K562 (cell line): Measurements from ENCODE around the gene RGS19. TPM values are rescaled to one million over a fixed set of nuclear protein-coding genes. Genes with fewer than 3 reads are reported as not detected.

Source experiments
- FOXJ2 ChIP-seq: fragments of 200-800 bp; sonication (Bioruptor generic); IDR thresholded peaks from 2 replicates; pipeline ENCODE4 v1.6.1; 2016; ENCODE audit warnings: missing genetic modification characterization, missing compliant biosample characterization
- HMGN3 ChIP-seq: IDR thresholded peaks from 2 replicates; pipeline ENCODE4 v1.6.1; 2011; ENCODE audit warnings: borderline replicate concordance, low read depth, mild to moderate bottlenecking, mixed read lengths, low read length; ENCODE audit not compliant: insufficient read length; ENCODE audit errors: extremely low read depth
- MAZ ChIP-seq, 2 experiments: fragments of 450-650 bp in 1 of 2; sonication (generic) in 1 of 2; formaldehyde crosslinking; IDR thresholded peaks in 1 of 2; conservative IDR thresholded peaks in 1 of 2; 2 replicates each; pipeline versions ENCODE4 v1.4.0 to v1.5.0; 2020; ENCODE audit warnings: mild to moderate bottlenecking in 1 of 2, missing genetic modification reagents in 1 of 2
- TBP ChIP-seq: optimal IDR thresholded peaks from 2 replicates; pipeline ENCODE3; 2011; ENCODE audit warnings: low read depth, low read length, improper control_type of control experiment
- YY1 ChIP-seq, 3 experiments: IDR thresholded peaks; 2 replicates each; pipeline ENCODE4 v1.6.1; 2011; ENCODE audit warnings: low read length in 2 of 3, mild to moderate bottlenecking in 2 of 3, moderate library complexity in 2 of 3, borderline replicate concordance in 1 of 3, control low read depth in 1 of 3, low read depth in 1 of 3; ENCODE audit not compliant: insufficient read depth in 3 of 3, insufficient replicate concordance in 2 of 3, control insufficient read depth in 1 of 3, insufficient read length in 1 of 3; ENCODE audit errors: extremely low read depth in 1 of 3
- polyA plus RNA-seq, 8 experiments: library from polyadenylated mRNA; depleted of rRNA in 4 of 8; stranded (reverse) in 5 of 8; unstranded in 3 of 8; fragments of >200 nt; fragmentation: Nextera tagmentation in 2 of 8; fragmentation: Illumina TruSeq in 1 of 8; extraction: Ambion mirVana in 2 of 8; extraction: Trizol in 1 of 8; gene quantifications; 2 replicates each; pipeline versions ENCODE4 v1.2.1 to v1.2.3, GENCODE V29; 2011 to 2014; ENCODE audit warnings: inconsistent platforms in 1 of 8, missing spikeins in 1 of 8
- total RNA-seq, 7 experiments: library from RNA; depleted of rRNA in 6 of 7; stranded (reverse); fragments of >200 nt in 6 of 7; fragmentation: Illumina TruSeq in 2 of 7; extraction: Trizol in 2 of 7; gene quantifications; 2 replicates each; pipeline versions ENCODE4 v1.2.1 to v1.2.3, GENCODE V29; 2011 to 2021; ENCODE audit warnings: low replicate concordance in 1 of 7
- TF ChIP-seq, protein P1 (sequence below): fragments of 200-800 bp; sonication (Bioruptor generic); IDR thresholded peaks from 2 replicates; pipeline ENCODE4 v1.6.1; 2017; ENCODE audit warnings: missing genetic modification characterization, missing compliant biosample characterization
- TF ChIP-seq, protein P2 (sequence below), 3 experiments: IDR thresholded peaks in 2 of 3; conservative IDR thresholded peaks in 1 of 3; 2 replicates each; pipeline ENCODE4 v1.5.1; 2011 to 2012; ENCODE audit warnings: low read length in 3 of 3, mild to moderate bottlenecking in 3 of 3, control low read depth in 2 of 3, improper control_type of control experiment in 1 of 3, inconsistent platforms in 1 of 3, low read depth in 1 of 3, mixed read lengths in 1 of 3, moderate library complexity in 1 of 3; ENCODE audit not compliant: insufficient read depth in 2 of 3
- TF ChIP-seq, protein P3 (sequence below), 2 experiments: IDR thresholded peaks; 2 replicates each; pipeline ENCODE4 v1.6.1; 2011; ENCODE audit warnings: borderline replicate concordance in 1 of 2, control low read depth in 1 of 2, low read depth in 1 of 2, low read length in 1 of 2, mild to moderate bottlenecking in 1 of 2, mixed read lengths in 1 of 2, moderate library complexity in 1 of 2; ENCODE audit not compliant: insufficient read depth in 1 of 2, insufficient read length in 1 of 2, poor library complexity in 1 of 2, severe bottlenecking in 1 of 2; ENCODE audit errors: extremely low read depth in 1 of 2
- TF ChIP-seq, protein P4 (sequence below), 2 experiments: fragments of 450-650 bp; formaldehyde crosslinking in 1 of 2; IDR thresholded peaks; 2 replicates each; pipeline versions ENCODE4 v1.4.0 to v1.6.1; 2014 to 2020; ENCODE audit warnings: mild to moderate bottlenecking in 2 of 2, borderline replicate concordance in 1 of 2, low read depth in 1 of 2

RGS19 gene
- total and polyA plus RNA-seq, 9 of the 15 experiments (the other 6 are each of a cell fraction or from before 2014, with no cell fraction given), result 0.41 to 23.7 (median 14.6) TPM

DNA sequence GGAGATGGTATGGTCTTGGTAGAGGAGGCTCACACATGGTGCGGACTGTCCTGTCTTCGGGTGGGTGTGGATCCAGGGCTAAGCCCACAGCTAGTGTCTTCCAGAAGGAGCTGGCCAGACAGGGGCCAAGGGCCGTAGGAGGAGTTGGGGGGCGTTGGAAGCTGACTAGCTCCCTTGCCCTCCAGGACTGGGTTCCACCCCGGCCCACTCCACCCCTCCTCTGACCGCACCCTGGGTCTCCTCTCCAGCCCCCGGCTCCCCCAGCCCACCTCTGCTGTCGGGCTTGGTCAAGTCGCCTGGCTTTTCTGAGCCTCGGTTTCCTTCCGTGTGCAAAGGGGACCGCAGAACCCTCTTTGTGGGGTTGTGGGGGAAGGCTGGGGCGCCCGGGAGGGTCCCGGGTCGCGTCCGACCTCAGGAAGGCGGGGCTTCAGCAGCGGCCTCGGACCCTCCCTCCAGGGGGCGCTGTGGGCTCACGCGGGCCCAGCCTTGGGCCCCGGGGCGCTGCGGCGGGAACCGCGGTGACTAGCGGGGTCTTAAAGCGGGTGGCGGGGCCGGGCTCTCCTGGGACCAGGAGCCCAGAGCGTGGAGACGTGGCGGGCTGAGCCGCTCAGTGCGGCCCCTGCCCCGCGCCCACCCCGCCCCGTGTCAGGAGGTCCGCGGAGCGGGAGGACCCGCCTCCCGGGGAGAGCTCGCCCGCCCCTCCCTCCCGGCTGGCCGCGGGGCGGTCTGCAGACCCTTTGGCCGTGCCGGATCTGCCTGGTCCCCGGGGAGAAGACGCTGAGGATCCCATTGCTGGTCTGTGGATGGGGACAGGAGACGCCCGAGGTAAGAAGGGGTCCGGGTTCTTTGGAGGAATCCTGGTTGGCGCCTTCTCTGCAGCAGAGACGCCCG lies 22.7 kb upstream of the RGS19 start (continued):
- peak in 2 of 3 experiments; percentile 11 to 25 for TF ChIP-seq YY1 (IDR thresholded peaks at IDR 0.05; ENCODE audit: borderline replicate concordance in 1 of 3, control insufficient read depth in 1 of 3, extremely low read depth in 1 of 3, insufficient read depth in 3 of 3, insufficient read length in 1 of 3, insufficient replicate concordance in 2 of 3, low read depth in 1 of 3, low read length in 2 of 3)
- peak; percentile 50 to 66; a peak in 2 of 4 replicates for TF ChIP-seq MAZ (CRISPR knock-in tag; conservative IDR thresholded peaks at IDR 0.05 in 1 of 2, IDR thresholded peaks at IDR 0.05 in 1 of 2)
- TF ChIP-seq TBP, result peak; percentile 21
- TF ChIP-seq, protein P1, sequence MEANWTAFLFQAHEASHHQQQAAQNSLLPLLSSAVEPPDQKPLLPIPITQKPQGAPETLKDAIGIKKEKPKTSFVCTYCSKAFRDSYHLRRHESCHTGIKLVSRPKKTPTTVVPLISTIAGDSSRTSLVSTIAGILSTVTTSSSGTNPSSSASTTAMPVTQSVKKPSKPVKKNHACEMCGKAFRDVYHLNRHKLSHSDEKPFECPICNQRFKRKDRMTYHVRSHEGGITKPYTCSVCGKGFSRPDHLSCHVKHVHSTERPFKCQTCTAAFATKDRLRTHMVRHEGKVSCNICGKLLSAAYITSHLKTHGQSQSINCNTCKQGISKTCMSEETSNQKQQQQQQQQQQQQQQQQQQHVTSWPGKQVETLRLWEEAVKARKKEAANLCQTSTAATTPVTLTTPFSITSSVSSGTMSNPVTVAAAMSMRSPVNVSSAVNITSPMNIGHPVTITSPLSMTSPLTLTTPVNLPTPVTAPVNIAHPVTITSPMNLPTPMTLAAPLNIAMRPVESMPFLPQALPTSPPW, result peak; percentile 51
- TF ChIP-seq, protein P2, sequence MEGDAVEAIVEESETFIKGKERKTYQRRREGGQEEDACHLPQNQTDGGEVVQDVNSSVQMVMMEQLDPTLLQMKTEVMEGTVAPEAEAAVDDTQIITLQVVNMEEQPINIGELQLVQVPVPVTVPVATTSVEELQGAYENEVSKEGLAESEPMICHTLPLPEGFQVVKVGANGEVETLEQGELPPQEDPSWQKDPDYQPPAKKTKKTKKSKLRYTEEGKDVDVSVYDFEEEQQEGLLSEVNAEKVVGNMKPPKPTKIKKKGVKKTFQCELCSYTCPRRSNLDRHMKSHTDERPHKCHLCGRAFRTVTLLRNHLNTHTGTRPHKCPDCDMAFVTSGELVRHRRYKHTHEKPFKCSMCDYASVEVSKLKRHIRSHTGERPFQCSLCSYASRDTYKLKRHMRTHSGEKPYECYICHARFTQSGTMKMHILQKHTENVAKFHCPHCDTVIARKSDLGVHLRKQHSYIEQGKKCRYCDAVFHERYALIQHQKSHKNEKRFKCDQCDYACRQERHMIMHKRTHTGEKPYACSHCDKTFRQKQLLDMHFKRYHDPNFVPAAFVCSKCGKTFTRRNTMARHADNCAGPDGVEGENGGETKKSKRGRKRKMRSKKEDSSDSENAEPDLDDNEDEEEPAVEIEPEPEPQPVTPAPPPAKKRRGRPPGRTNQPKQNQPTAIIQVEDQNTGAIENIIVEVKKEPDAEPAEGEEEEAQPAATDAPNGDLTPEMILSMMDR (IDR thresholded peaks at IDR 0.05 in 2 of 3, conservative IDR thresholded peaks at IDR 0.05 in 1 of 3; ENCODE audit: insufficient read depth in 2 of 3, low read depth in 1 of 3, low read length in 3 of 3), result peak; percentile 79 to 91 (median 82)
- peak; percentile 19 for TF ChIP-seq HMGN3
- no peak for TF ChIP-seq FOXJ2
- TF ChIP-seq, protein P3, sequence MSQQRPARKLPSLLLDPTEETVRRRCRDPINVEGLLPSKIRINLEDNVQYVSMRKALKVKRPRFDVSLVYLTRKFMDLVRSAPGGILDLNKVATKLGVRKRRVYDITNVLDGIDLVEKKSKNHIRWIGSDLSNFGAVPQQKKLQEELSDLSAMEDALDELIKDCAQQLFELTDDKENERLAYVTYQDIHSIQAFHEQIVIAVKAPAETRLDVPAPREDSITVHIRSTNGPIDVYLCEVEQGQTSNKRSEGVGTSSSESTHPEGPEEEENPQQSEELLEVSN (IDR thresholded peaks at IDR 0.05; ENCODE audit: borderline replicate concordance in 1 of 2, extremely low read depth in 1 of 2, insufficient read depth in 1 of 2, insufficient read length in 1 of 2, low read depth in 1 of 2, low read length in 1 of 2, poor library complexity in 1 of 2, severe bottlenecking in 1 of 2), result peak in 1 of 2 experiments; percentile 69
- TF ChIP-seq, protein P4, sequence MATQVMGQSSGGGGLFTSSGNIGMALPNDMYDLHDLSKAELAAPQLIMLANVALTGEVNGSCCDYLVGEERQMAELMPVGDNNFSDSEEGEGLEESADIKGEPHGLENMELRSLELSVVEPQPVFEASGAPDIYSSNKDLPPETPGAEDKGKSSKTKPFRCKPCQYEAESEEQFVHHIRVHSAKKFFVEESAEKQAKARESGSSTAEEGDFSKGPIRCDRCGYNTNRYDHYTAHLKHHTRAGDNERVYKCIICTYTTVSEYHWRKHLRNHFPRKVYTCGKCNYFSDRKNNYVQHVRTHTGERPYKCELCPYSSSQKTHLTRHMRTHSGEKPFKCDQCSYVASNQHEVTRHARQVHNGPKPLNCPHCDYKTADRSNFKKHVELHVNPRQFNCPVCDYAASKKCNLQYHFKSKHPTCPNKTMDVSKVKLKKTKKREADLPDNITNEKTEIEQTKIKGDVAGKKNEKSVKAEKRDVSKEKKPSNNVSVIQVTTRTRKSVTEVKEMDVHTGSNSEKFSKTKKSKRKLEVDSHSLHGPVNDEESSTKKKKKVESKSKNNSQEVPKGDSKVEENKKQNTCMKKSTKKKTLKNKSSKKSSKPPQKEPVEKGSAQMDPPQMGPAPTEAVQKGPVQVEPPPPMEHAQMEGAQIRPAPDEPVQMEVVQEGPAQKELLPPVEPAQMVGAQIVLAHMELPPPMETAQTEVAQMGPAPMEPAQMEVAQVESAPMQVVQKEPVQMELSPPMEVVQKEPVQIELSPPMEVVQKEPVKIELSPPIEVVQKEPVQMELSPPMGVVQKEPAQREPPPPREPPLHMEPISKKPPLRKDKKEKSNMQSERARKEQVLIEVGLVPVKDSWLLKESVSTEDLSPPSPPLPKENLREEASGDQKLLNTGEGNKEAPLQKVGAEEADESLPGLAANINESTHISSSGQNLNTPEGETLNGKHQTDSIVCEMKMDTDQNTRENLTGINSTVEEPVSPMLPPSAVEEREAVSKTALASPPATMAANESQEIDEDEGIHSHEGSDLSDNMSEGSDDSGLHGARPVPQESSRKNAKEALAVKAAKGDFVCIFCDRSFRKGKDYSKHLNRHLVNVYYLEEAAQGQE (IDR thresholded peaks at IDR 0.05; ENCODE audit: borderline replicate concordance), result peak; percentile 42; the same call in 1 of the 2 replicates
- TF ChIP-seq, protein P4 (CRISPR knock-in tag; IDR thresholded peaks at IDR 0.05; ENCODE audit: low read depth), result no peak
